ENCODE measurements around the gene CSH2. TPM values are rescaled to one million over a fixed set of nuclear protein-coding genes. Genes with fewer than 3 reads are reported as not detected.

The CSH2 gene
- total RNA-seq, 4 donors from 2014 or later, result not detected

DNA sequence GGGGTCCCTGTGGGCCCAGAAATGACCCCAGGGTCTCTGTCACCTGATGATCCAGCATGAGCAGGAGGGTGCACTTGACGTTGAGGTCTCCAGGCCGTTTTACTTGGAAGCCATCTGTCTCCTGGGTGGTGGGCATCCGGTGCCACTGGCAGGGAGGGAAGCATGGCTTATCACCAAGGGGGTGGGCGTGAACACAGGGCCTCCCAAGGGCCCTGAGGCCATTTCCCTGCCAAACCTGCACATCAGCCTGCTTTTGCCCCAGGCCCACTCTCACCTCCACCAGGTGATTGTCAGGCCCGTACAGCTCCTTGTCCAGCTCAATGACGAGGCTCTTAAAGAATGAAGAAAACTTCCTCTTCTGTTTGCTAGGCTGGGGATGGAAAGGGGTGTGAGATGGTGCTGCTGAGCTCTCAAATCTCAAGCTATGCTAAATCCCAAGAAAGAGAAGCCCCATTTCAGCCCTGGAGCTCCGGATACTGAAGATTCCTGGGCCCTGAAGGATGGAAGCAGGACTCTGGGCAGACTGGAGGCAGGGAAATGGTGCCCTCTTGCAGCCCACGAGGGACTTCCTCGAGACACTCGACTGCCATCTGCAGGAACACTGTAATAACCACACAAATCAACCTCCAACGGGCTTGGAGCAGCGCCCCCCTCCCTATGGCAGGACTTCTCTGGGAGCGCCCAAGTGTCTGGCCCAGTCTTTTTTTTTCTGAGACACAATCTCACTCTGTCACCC, 38.9 kb downstream of the CSH2 start:
- H3K27me3 ChIP-seq, result no peaks in the 10 kb centered on the region
- no peak overlapping the region for H3K4me3 ChIP-seq
- H3K36me3 ChIP-seq, result peaks cover 41 to 80% (median 72%) of the 10 kb centered on the region in 3 donors
- WGBS, 2 donors, result 18 to 31% methylated on average over 11 of the region's 13 CpGs
- peak overlapping the region; percentile 7 to 51 (median 30) for H3K27ac ChIP-seq
- intact Hi-C loops (cut with DNase I), result no loop called here
- H3K4me1 ChIP-seq, result peaks cover 29 to 80% (median 35%) of the 10 kb centered on the region in 3 donors
- no peak for TF ChIP-seq POLR2A (IDR thresholded peaks at IDR 0.05)
- TF ChIP-seq, protein P1, sequence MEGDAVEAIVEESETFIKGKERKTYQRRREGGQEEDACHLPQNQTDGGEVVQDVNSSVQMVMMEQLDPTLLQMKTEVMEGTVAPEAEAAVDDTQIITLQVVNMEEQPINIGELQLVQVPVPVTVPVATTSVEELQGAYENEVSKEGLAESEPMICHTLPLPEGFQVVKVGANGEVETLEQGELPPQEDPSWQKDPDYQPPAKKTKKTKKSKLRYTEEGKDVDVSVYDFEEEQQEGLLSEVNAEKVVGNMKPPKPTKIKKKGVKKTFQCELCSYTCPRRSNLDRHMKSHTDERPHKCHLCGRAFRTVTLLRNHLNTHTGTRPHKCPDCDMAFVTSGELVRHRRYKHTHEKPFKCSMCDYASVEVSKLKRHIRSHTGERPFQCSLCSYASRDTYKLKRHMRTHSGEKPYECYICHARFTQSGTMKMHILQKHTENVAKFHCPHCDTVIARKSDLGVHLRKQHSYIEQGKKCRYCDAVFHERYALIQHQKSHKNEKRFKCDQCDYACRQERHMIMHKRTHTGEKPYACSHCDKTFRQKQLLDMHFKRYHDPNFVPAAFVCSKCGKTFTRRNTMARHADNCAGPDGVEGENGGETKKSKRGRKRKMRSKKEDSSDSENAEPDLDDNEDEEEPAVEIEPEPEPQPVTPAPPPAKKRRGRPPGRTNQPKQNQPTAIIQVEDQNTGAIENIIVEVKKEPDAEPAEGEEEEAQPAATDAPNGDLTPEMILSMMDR (IDR thresholded peaks at IDR 0.05), result peak in 4 of 6 experiments; percentile 34 to 70 (median 46)
- H3K9me3 ChIP-seq, result no peaks in the 10 kb centered on the region
- DNase-seq, result no peak

DNA sequence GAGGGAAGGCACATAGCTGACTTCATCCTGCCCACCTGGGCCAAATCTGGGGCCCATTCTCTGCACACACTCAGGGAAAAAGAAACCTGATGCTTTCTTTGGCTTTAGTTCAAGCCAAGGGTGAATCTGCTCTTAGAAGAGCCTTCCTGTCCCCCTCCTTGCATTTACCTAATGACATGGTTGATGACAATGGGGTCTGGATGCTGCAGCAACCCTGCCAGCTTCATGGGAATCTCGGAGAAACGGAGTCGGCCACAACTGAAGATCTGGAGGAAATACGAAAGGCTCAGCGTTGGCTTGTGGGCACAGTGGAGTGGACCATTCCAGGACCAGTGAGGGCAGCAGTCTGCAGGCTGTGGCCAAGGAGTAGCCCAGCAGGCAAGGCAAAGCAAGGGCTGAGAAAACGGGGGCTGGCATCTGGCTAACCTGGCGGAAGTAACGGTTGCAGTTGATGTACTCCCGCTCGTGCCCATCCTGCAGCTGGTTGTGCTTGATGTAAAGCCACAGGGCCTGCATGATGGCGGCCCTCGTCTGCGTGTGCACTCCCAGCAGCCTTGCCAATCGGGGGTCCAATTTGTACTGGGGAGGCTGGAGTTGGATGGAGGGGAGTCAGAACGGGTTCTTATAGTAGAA, 39.6 kb downstream of the CSH2 start:
- H3K36me3 ChIP-seq, result peaks cover 41 to 88% (median 76%) of the 10 kb centered on the region in 3 donors
- H3K9me3 ChIP-seq, result no peaks in the 10 kb centered on the region
- 87 to 90% methylated on average over 11 of the region's 15 CpGs for whole genome bisulfite sequencing, 2 donors
- intact Hi-C loops (cut with DNase I), result no loop called here
- H3K27me3 ChIP-seq, result no peaks in the 10 kb centered on the region
- TF ChIP-seq, protein P1 (IDR thresholded peaks at IDR 0.05), result no peak
- H3K4me1 ChIP-seq, result peaks cover 27 to 80% (median 34%) of the 10 kb centered on the region in 3 donors
- peak overlapping the region in 3 of 4 donors; percentile 7 to 51 (median 36) for H3K27ac ChIP-seq
- no peak overlapping the region for H3K4me3 ChIP-seq
- no peak for DNase-seq

DNA sequence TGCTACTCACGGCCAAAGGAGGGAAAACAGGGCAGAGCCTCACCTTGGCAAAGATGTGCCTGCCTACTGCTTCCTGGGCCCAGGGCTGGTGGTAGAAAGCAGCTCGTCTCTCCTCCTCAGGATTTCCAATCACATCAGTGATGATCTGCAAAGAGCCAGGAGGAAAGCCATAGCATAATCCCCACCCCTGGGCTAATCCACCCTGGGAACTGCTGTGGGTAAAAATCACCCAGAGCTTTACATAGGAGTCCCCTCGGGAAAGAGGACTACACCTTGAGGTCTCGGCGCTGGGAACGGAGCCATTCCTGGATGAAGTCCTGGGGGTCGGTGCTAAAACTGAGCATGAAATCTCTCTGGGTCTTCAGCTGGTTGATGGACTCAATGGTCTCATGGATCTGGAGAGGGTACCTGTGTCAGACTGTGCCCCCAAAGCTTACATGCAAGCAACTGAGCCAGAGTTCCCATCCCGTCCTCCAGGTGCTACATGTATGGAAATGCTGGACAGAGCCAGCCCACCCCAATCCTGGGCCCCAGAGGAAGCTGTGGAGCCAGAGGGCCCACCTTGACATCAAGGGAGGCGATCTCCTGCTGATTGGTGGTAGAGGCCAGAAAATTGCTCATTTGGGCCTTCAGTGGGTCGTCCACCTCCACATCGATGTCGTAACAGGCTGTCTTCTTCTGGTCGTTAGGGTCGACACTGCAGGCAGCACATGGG, 40.3 kb downstream of the CSH2 start:
- TF ChIP-seq, protein P1 (IDR thresholded peaks at IDR 0.05), result no peak
- TF ChIP-seq POLR2A (IDR thresholded peaks at IDR 0.05), result no peak
- no peak for DNase-seq
- Histone ChIP-seq H3K27ac (peak overlapping the region in 1 of 4 donors; percentile 2), H3K36me3 (peaks cover 41 to 90% (median 76%) of the 10 kb centered on the region in 3 donors), H3K9me3 (no peaks in the 10 kb centered on the region), H3K4me1 (peaks cover 28 to 80% (median 34%) of the 10 kb centered on the region in 3 donors), H3K4me3 (no peak overlapping the region), H3K27me3 (no peaks in the 10 kb centered on the region)
- WGBS, 2 donors, result 79 to 93% methylated on average over 6 to 12 of the region's 14 CpGs
- intact Hi-C loops (cut with DNase I), result no loop called here

GRCh38 chr17:63832455-63832854, 41.0 kb downstream of the CSH2 start:
- Histone ChIP-seq H3K27ac (no peak overlapping the region), H3K4me3 (no peak overlapping the region), H3K9me3 (no peaks in the 10 kb centered on the region), H3K36me3 (peaks cover 41 to 88% (median 74%) of the 10 kb centered on the region in 3 donors), H3K4me1 (peaks cover 21 to 76% (median 30%) of the 10 kb centered on the region in 3 donors), H3K27me3 (no peaks in the 10 kb centered on the region)
- WGBS, 2 donors, result 61 to 90% methylated on average over 2 of the region's 2 CpGs
- DNase-seq, result no peak
- intact Hi-C loops (cut with DNase I), result no loop called here
- no peak for TF ChIP-seq POLR2A (IDR thresholded peaks at IDR 0.05)
- TF ChIP-seq, protein P1 (IDR thresholded peaks at IDR 0.05), result no peak
